ENCODE measurements around the gene JMJD1C. TPM values are rescaled to one million over a fixed set of nuclear protein-coding genes. Genes with fewer than 3 reads are reported as not detected.

The JMJD1C gene
- total and polyA plus RNA-seq, 2 donors (not counting 3 experiments of a cell fraction or from before 2014, with no cell fraction given): 32.1 to 97.1 TPM

- intact Hi-C loops (cut with micrococcal nuclease) (no loop called here), dilution Hi-C loops (cut with MboI; ENCODE audit: extremely low pct_ligation_motif_present, low sequenced_read_pairs) (no loop called here)
- peaks cover 3% of the 10 kb centered on the region for H4K20me1 ChIP-seq (replicated peaks; ENCODE audit: control insufficient read depth, extremely low read depth, insufficient read depth, low read length)
- H2AFZ ChIP-seq (ENCODE audit: low read depth, low read length): no peak overlapping the region
- no peak overlapping the region for H3K4me2 ChIP-seq (ENCODE audit: insufficient read depth, low read length)
- H3K9me3 ChIP-seq (replicated peaks; ENCODE audit: control insufficient read depth, insufficient read depth, low read length): no peaks in the 10 kb centered on the region
- H3K4me3 ChIP-seq (replicated peaks in 1 of 3; ENCODE audit: insufficient read depth in 1 of 3, low read depth in 1 of 3, low read length in 3 of 3): no peak overlapping the region
- TF ChIP-seq POLR2A (IDR thresholded peaks at IDR 0.05; ENCODE audit: low read depth, low read length) (no peak), POLR2AphosphoS5 (IDR thresholded peaks at IDR 0.05; ENCODE audit: insufficient read depth, low read depth, low read length) (no peak), GATA2 (IDR thresholded peaks at IDR 0.05; ENCODE audit: insufficient read depth, insufficient read length, low read depth, low read length) (no peak), CTCF (IDR thresholded peaks at IDR 0.05; ENCODE audit: extremely low read depth in 1 of 2, insufficient read depth in 1 of 2, low read depth in 1 of 2, low read length in 2 of 2) (no peak), JUN (IDR thresholded peaks at IDR 0.05; ENCODE audit: borderline replicate concordance, insufficient read depth, insufficient read length, low read depth) (no peak)
- H3K9ac ChIP-seq (replicated peaks; ENCODE audit: extremely low read depth, insufficient read depth, low read length): no peak overlapping the region
- no peaks in the 10 kb centered on the region for H3K27me3 ChIP-seq (ENCODE audit: control insufficient read depth in 2 of 2, insufficient read depth in 2 of 2, low read length in 2 of 2)
- BruUV-seq (replicated peaks): no TSS peak
- DNase-seq (ENCODE audit: low read depth, low spot score) (no peak), FAIRE-seq (no peak)
- H3K9me1 ChIP-seq (replicated peaks; ENCODE audit: control insufficient read depth, extremely low read depth, insufficient read depth, low read length): no peaks in the 10 kb centered on the region
- peaks cover 7% of the 10 kb centered on the region for H3K4me1 ChIP-seq (ENCODE audit: control insufficient read depth, extremely low read depth, insufficient read depth, low read length)
- no peak overlapping the region for H3K27ac ChIP-seq (ENCODE audit: insufficient read depth, low read depth, low read length)
- ChIA-PET CTCF (interaction anchor here (1.2 to 2.7 kb wide), 3 partner anchors 20 to 544 kb away, joined by 3 to 10 read pairs (median 3); no protein-coding TSS in a partner anchor), POLR2A (no interaction called here)
- H3K79me2 ChIP-seq (ENCODE audit: control insufficient read depth, insufficient read depth, low read length): peaks cover 82% of the 10 kb centered on the region
- no peaks in the 10 kb centered on the region for H3K36me3 ChIP-seq (ENCODE audit: control insufficient read depth in 2 of 2, extremely low read depth in 1 of 2, insufficient read depth in 2 of 2, low read length in 2 of 2)
Observed at GRCh38 chr10:63137306-63137705, 328.5 kb downstream of the JMJD1C start.

Data from endothelial cell of umbilical vein (primary cell).